ENCODE data around the gene SSBP4. TPM values are rescaled to one million over a fixed set of nuclear protein-coding genes. Genes with fewer than 3 reads are reported as not detected.
A peak's percentile ranks its signal among the peaks of the same experiment; 100 is the strongest.

The SSBP4 gene
- total RNA-seq, 1 donor from 2014 or later: 56.6 TPM

DNA sequence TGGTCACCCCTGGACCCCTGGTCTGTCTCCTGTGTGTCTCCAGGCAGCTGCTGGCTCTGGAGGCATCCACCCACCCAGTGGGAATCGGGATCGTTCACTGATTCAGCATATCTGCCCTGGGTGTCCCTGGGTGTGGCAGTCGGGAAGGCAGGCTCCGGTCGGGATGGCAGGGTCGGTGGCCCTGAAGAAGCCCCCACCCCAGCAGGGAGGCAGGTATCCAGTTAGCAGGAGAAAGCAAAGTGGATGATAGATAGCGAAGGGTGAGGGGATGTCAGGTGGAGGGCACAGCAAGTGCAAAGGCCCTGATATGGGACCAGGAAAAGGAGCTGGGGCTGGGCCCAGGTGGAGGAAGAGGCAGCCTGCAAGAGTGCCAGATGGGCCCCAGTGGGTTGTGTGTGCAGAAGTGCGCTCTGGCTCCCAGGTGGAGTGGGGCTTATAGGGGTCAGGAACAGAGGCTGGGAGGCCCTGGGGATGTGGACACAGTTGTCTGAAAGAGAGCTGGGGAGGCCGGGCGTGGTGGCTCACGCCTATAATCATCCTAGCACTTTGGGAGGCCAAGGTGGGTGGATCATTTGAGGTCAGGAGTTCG lies 2.3 kb downstream of the SSBP4 start:
- Histone ChIP-seq H3K36me3 (ENCODE audit: insufficient read depth, low read length) (no peaks in the 10 kb centered on the region), H3K79me2 (ENCODE audit: insufficient read depth, low read length) (peaks cover 67% of the 10 kb centered on the region), H2AFZ (ENCODE audit: low read depth, low read length) (no peak overlapping the region), H3K27me3 (ENCODE audit: insufficient read depth, low read length) (no peaks in the 10 kb centered on the region), H3K4me1 (ENCODE audit: insufficient read depth, low read length) (peaks cover 43% of the 10 kb centered on the region), H3K4me2 (ENCODE audit: low read length) (peak overlapping the region; percentile 95), H3K9ac (ENCODE audit: low read length) (peak overlapping the region; percentile 10), H3K4me3 (ENCODE audit: insufficient read depth, low read depth, low read length) (no peak overlapping the region), H3K27ac (ENCODE audit: low read depth, low read length) (no peak overlapping the region), H3K9me3 (ENCODE audit: insufficient read depth, low read depth, low read length) (no peaks in the 10 kb centered on the region), H4K20me1 (ENCODE audit: insufficient read depth, low read length) (peaks cover 60% of the 10 kb centered on the region)
- no peaks in the 10 kb centered on the region for H3K27me3 Mint-ChIP-seq (ENCODE audit: low read depth, unreplicated experiment)
- DNase-seq (ENCODE audit: low read depth) (no peak), FAIRE-seq (no peak)
- no peak for TF ChIP-seq EZH2 (IDR thresholded peaks at IDR 0.05; ENCODE audit: insufficient read depth, low read length)
- TF ChIP-seq, protein P1, sequence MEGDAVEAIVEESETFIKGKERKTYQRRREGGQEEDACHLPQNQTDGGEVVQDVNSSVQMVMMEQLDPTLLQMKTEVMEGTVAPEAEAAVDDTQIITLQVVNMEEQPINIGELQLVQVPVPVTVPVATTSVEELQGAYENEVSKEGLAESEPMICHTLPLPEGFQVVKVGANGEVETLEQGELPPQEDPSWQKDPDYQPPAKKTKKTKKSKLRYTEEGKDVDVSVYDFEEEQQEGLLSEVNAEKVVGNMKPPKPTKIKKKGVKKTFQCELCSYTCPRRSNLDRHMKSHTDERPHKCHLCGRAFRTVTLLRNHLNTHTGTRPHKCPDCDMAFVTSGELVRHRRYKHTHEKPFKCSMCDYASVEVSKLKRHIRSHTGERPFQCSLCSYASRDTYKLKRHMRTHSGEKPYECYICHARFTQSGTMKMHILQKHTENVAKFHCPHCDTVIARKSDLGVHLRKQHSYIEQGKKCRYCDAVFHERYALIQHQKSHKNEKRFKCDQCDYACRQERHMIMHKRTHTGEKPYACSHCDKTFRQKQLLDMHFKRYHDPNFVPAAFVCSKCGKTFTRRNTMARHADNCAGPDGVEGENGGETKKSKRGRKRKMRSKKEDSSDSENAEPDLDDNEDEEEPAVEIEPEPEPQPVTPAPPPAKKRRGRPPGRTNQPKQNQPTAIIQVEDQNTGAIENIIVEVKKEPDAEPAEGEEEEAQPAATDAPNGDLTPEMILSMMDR (IDR thresholded peaks at IDR 0.05; ENCODE audit: insufficient read depth, low read depth, low read length): no peak
- H3K36me3 Mint-ChIP-seq (ENCODE audit: low read depth, unreplicated experiment): peaks cover 4% of the 10 kb centered on the region
- peak overlapping the region; percentile 87 for H3K4me3 Mint-ChIP-seq (ENCODE audit: unreplicated experiment)
- H3K9me3 Mint-ChIP-seq (ENCODE audit: unreplicated experiment): no peaks in the 10 kb centered on the region
- H3K27ac Mint-ChIP-seq (ENCODE audit: unreplicated experiment): peak overlapping the region; percentile 58
- H3K4me1 Mint-ChIP-seq (ENCODE audit: low read depth, unreplicated experiment): peaks cover 3% of the 10 kb centered on the region

DNA sequence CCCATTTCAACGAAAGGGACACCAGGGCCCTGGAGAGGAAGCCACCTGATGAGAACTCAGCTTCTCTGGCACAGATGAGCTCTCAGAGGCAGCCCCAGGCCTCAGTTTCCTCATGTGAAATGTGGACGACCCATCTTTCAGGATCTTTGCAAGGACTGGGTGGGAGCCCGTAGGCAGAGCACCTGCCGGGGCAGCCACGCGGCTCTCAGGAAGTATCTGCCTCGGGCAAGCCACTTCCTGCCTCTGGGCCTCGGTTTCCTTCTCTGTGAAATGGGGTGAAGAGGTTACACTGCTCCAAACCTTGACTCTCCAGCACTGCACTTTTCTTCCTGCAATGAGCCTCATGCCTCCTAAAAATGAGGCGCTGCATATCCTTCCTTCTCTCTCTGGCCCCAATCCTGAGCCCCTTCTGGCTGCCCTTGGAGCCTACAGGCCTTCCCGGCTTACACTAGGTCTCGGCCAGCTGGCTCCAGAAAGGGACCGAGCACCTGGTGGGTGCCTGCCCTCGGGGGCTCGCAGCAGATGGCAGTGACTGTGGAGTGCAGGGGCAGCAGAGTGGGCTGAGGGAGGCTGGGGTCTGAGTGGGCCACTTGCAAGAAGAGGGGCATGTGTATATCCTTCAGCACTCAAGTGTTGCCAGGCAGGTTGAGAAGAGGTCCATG lies 3.5 kb downstream of the SSBP4 start:
- H3K36me3 ChIP-seq (ENCODE audit: insufficient read depth, low read length): no peaks in the 10 kb centered on the region

More for the DNA sequence above, 3.5 kb downstream of the SSBP4 start:
- Mint-ChIP-seq H3K4me3 (ENCODE audit: unreplicated experiment) (no peak overlapping the region), H3K36me3 (ENCODE audit: low read depth, unreplicated experiment) (peaks cover 4% of the 10 kb centered on the region), H3K4me1 (ENCODE audit: low read depth, unreplicated experiment) (peaks cover 3% of the 10 kb centered on the region), H3K27me3 (ENCODE audit: low read depth, unreplicated experiment) (no peaks in the 10 kb centered on the region), H3K9me3 (ENCODE audit: unreplicated experiment) (no peaks in the 10 kb centered on the region), H3K27ac (ENCODE audit: unreplicated experiment) (no peak overlapping the region)
- FAIRE-seq (no peak), DNase-seq (ENCODE audit: low read depth) (no peak)
- H3K27ac ChIP-seq (ENCODE audit: low read depth, low read length): no peak overlapping the region
- H4K20me1 ChIP-seq (ENCODE audit: insufficient read depth, low read length): peaks cover 72% of the 10 kb centered on the region
- H3K79me2 ChIP-seq (ENCODE audit: insufficient read depth, low read length): peaks cover 78% of the 10 kb centered on the region
- no peak overlapping the region for H3K4me3 ChIP-seq (ENCODE audit: insufficient read depth, low read depth, low read length)
- no peak for TF ChIP-seq EZH2 (IDR thresholded peaks at IDR 0.05; ENCODE audit: insufficient read depth, low read length)
- TF ChIP-seq, protein P1 (IDR thresholded peaks at IDR 0.05; ENCODE audit: insufficient read depth, low read depth, low read length): no peak
- no peaks in the 10 kb centered on the region for H3K27me3 ChIP-seq (ENCODE audit: insufficient read depth, low read length)
- H3K4me2 ChIP-seq (ENCODE audit: low read length): no peak overlapping the region
- no peak overlapping the region for H2AFZ ChIP-seq (ENCODE audit: low read depth, low read length)
- peaks cover 39% of the 10 kb centered on the region for H3K4me1 ChIP-seq (ENCODE audit: insufficient read depth, low read length)
- H3K9ac ChIP-seq (ENCODE audit: low read length): no peak overlapping the region
- H3K9me3 ChIP-seq (ENCODE audit: insufficient read depth, low read depth, low read length): no peaks in the 10 kb centered on the region

Data from astrocyte (in vitro differentiated cells and primary cell).